Measurements from ENCODE around the gene CAMTA1.

CAMTA1 gene

DNA sequence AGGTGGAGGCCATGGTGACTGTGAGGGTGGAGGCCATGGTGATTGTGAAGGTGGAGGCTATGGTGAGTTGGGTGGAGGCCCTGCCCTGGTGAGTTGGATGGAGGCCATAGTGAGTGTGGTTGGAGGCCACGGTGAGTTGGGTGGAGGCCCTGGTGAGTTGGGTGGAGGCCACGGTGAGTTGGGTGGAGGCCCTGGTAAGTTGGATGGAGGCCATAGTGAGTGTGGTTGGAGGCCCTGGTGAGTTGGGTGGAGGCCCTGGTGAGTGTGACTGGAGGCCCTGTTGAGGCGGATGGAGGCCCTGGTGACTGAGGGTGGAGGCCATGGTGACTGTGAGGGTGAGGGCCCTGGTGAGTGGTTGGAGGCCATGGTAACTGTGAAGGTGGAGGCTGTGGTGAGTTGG is 860.9 kb downstream of the CAMTA1 start:
- in situ Hi-C loops (cut with MboI; ENCODE audit: low sequenced_read_pairs): no loop called here

DNA sequence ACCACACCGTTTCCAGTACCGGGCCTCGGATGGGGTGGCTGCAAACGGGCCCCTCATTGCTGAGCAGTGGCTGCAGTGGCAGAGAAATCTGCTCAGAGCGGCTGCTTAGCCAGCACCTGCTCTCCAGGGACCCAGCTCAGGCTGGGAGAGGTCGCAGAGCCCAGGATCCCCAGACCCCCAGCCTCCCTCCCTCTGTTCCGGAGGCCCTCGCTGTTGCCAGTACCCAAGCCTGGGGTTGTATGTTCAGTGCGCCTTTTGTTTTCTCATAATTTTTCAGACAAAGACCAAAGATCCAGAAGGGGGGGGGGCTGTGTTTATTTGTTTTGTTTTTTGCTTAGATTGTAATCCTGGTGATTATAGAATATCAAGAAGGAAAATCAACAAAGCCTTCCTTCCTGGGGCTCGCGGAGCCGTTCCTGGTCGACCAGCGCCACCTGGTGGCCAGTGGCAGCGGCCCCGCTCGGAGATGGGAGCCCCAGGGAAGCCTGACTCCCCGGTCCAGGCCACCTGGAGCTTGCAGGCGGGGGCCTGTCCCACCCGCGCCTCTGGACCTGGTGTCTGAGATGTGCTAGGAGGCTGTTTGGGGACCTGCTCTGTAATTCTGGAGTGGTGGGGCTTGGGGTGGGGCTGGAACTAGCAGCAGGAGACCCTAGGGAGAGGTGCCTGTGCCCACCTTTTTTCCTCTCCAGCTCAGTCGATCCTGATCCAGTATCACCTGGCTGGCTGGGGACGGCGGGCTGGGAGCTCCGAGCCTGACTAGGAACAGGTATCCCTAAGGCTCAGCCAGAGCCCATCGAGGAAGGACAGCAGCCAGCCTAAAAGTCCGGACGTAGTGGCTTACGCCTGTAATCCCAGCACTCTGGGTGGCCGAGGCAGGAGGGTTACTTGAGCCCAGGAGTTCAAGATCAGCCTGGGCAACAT is 862.0 kb downstream of the CAMTA1 start:
- in situ Hi-C loops (cut with MboI; ENCODE audit: low sequenced_read_pairs): no loop called here

DNA sequence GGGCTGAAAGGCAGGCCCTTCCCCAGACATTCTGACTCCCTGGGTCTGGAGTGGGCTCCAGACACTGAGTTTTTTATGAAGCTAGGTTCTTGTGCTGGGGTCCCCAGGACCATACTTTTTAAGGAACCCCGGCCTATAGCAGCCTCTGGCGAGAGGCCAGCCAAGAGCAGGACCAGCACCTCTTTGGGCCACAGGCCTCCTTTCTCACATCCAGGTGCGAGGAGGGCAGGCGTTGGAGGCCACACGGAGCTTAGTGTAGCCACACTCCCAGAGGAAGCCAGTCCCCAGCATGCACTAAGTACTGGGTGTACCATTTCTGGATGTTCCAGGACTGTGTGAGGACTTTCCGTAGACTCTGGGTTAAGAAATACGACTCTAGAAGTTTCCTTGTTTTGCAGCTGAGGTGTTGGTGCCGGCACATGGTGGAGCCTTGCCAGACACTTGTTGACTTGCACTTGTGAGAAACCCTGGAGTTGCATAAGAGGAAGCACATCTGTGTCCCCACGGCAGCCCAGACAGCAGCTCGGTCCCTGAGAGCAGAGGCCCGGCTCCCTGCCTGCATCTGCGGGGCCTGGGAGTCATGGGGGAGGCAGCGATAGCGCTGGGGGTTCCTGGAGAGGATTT is 863.6 kb downstream of the CAMTA1 start:
- in situ Hi-C loops (cut with MboI; ENCODE audit: low sequenced_read_pairs): no loop called here

DNA sequence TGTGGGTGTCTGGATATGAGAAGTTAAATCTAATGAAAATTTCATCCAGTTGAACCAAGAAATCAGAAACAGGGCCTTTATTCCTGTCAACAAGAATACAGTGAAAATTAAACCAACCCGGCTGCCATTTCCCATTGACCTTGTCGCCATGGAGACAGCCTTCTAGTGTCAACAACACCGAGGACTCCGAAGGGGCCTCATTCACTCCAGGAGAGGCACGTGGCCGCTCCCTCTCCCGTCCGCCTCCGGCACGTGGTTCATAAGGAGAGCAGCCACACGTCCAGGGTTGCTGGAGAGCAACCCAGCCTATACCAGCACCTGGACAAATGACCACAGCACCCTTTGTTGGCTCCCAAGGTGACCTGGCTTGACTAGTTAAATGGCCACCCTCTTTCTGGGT is 865.5 kb downstream of the CAMTA1 start:
- in situ Hi-C loops (cut with MboI; ENCODE audit: low sequenced_read_pairs): loop anchor here (25.0 kb wide), 1 partner anchor 686 kb away; no protein-coding TSS in a partner anchor

DNA sequence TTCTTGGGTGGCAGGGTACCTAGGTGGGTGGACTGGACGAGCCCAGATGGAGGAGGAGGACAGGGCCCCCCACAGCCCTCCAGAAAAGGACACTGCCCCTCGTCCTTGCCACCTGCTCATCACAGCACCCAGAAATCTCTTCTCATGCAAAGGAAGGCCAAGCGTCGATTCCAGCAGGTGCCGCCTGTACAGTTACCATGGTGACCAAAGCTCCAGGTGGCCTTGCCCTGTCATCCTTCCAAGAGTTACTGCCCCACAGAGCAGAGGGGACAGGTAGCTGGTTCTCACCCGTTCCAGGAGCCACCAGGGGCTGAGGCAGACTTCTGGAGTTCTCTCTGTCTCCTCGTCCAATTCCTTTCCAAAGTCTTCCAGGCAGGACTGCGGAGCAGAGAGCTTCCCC is 865.9 kb downstream of the CAMTA1 start:
- in situ Hi-C loops (cut with MboI; ENCODE audit: low sequenced_read_pairs): loop anchor here (25.0 kb wide), 1 partner anchor 686 kb away; no protein-coding TSS in a partner anchor

DNA sequence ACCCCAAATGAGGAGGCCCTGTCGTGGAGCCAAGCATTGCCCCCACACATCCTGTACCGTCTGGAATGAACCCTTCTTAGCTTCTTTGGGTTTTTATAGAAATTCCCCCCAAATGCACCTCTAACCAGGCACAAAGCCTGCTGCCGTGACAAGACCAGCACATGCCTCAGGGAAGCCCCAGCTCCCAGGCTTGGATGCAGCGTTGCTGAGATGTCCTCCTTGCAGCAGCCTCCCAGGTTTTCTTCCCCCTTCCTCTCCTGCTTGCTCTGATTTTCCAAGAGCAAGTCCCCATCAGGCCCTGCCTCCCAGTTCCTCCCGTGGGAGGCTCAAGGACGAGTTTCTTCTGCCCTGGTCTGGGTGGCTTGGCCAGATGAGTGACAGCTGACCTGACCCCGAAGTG is 866.8 kb downstream of the CAMTA1 start:
- in situ Hi-C loops (cut with MboI; ENCODE audit: low sequenced_read_pairs): loop anchor here (25.0 kb wide), 1 partner anchor 685 kb away; no protein-coding TSS in a partner anchor

DNA sequence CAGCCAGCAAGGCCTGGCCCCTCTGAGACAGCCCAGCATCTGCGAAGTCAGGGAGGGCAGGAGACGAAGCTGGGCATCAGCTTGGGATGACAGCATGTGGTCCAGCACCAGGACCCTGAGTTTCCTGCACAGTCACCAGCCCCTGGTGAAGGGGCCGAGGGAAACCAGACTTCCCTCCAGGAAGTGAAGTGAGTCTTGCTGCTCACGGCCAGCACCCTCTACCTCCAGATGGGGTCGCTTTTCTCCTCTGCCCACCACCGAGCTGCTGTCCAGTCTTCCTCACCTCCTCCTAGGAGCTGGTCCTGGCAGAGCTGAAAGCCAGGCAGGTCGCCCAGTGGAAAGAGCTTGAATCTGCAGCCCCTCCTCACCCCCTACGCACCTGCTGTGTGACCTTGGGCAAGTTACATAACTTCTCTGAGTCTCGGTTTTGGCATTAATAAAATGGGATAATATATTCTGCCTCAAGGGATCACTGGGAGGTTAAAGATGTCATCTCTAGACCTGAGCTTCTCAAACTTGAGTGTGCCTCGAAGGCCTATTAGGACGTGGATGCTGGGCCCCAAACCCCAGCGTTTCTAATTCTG is 867.4 kb downstream of the CAMTA1 start:
- in situ Hi-C loops (cut with MboI; ENCODE audit: low sequenced_read_pairs): loop anchor here (25.0 kb wide), 1 partner anchor 685 kb away; no protein-coding TSS in a partner anchor

DNA sequence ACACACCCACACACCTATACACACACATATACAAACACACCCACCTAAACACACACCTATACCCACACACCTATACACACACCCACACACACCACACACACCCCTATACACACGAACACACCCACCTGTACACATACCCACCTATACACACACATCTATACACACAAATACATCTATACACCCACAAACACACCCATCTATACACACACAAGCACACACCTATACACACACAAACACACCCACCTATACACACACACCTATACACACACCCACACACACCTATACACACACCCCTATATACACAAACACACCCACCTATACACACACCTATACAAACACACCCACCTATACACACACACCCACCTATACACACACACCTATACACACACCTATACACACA is 869.5 kb downstream of the CAMTA1 start:
- in situ Hi-C loops (cut with MboI; ENCODE audit: low sequenced_read_pairs): loop anchor here (25.0 kb wide), 1 partner anchor 683 kb away; no protein-coding TSS in a partner anchor

DNA sequence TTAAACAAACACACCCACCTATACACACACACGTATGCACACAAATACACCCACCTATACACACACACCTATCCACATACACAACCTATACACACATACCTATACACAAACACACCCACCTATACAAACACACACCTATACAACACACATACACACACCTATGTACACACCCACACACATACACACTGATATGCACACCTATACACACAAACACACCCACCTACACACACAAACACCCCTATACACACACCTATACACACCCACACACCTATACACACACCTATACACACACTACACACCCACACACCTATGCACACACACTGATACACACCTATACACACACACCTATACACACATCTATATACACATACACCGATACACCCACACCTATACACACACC is 870.1 kb downstream of the CAMTA1 start:
- in situ Hi-C loops (cut with MboI; ENCODE audit: low sequenced_read_pairs): loop anchor here (25.0 kb wide), 1 partner anchor 682 kb away; no protein-coding TSS in a partner anchor

DNA sequence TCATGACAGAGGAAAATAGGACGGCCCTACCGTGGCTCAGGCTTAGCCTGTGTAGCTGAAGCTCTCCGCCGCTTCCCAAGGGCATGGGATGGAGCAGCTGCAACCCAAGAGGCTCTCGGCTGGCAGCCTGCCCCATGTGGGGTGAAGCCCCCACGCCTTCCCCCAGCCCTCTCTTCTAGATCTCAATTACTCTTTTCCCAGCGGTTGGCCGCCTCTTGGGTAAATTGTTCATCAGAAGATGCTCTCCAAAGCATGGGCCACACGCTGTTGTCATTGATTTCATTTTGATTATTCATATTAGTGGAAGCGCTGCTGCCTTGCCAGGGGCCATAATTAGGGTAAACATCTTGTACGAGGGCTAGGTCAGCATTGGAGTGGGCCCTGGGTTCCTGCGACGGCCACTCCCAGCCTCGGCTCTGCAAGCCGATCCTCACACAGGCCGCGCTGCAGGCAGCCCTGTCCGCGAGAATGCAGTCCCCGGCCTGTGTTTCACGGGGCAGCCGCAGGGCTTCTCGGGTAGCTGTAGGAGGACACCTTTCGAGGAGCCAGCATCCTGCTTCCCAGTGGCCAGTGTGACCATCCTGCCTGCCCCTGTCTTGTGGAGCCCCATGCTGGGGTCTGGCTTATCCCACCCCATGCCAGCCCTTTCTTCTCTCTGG is 871.4 kb downstream of the CAMTA1 start:
- in situ Hi-C loops (cut with MboI; ENCODE audit: low sequenced_read_pairs): loop anchor here (25.0 kb wide), 1 partner anchor 681 kb away; no protein-coding TSS in a partner anchor

DNA sequence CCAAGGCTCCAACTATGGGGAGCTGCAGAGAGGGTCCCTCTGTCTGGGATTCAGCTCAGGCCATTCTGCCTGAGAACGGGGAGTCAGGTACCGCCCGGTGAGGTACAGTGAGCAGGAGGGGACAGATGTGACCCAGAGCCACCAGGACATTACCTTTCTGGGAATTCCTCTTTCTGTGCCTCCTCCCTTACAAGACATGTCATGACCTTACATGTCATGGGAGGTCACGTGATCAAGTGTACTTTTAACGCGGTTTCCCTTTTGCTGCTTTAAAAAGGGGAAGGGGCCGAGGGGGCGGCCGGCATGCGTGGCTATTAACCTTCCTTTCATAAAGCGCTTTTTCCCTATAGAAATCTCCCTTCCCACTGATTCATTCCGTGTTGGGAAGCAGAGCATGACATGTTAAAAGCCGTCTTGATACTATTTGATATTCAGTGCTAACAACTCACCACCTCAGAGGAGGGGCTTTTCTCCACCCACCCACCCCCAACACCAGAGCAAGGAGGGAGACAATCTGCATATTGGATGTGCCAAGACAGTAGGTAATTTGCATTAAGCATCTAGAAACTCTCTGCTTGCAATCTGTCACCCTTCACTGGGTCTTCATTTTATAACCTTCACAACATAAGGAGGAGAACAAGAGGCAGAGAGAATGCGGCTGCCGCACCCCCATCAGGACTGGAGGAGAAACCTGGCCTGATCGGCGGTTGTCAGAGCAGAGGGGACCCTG is 872.2 kb downstream of the CAMTA1 start:
- in situ Hi-C loops (cut with MboI; ENCODE audit: low sequenced_read_pairs): loop anchor here (25.0 kb wide), 1 partner anchor 680 kb away; no protein-coding TSS in a partner anchor

DNA sequence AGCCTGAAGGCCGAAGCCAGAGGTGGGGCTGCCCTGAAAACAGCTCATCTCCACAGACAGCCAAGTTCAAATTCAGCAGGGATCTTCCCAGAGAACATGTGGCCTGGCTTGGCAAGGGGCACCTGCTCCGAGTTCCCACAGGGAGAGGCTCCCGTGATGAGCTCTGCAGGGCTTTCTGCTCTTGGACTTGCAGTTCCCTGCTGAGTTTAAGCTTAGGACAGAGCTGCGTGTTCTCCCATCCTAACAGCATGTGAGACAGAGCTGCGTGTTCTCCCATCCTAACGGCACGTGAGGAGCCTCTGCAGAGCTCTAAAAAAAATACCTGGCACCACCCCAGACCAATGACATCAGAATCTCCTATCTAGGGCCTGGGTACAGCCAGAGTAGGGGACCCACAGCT is 872.8 kb downstream of the CAMTA1 start:
- in situ Hi-C loops (cut with MboI; ENCODE audit: low sequenced_read_pairs): loop anchor here (25.0 kb wide), 1 partner anchor 679 kb away; no protein-coding TSS in a partner anchor

DNA sequence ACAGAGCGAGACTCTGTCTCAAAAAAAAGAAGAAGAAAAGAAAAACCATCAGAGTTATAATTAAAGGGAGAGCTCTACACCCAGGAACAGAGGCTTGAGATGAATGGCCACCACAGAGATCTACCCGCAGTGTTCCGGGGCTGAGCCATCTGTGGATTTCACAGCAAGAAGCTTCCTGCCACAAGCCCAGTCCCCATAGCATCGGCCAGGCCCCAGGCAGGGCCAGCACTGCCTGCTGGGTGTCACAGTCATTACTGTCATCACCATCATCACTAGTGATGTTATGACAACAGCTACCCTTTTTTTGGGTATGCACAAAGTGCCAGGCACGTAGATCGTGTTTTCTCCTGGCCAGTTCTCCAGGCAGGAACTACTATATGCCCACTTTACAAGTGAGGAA is 874.3 kb downstream of the CAMTA1 start:
- in situ Hi-C loops (cut with MboI; ENCODE audit: low sequenced_read_pairs): loop anchor here (25.0 kb wide), 1 partner anchor 678 kb away; no protein-coding TSS in a partner anchor

DNA sequence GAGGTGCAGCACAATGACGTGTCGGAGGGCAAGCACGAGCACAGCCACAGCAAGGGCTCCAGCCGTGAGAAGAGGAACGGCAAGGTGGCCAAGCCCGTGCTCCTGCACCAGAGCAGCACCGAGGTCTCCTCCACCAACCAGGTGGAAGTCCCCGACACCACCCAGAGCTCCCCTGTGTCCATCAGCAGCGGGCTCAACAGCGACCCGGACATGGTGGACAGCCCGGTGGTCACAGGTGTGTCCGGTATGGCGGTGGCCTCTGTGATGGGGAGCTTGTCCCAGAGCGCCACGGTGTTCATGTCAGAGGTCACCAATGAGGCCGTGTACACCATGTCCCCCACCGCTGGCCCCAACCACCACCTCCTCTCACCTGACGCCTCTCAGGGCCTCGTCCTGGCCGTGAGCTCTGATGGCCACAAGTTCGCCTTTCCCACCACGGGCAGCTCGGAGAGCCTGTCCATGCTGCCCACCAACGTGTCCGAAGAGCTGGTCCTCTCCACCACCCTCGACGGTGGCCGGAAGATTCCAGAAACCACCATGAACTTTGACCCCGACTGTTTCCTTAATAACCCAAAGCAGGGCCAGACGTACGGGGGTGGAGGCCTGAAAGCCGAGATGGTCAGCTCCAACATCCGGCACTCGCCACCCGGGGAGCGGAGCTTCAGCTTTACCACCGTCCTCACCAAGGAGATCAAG is 878.3 kb downstream of the CAMTA1 start:
- in situ Hi-C loops (cut with MboI; ENCODE audit: low sequenced_read_pairs): loop anchor here (10.0 to 25.0 kb wide), 2 partner anchors 351 to 674 kb away; no protein-coding TSS in a partner anchor

DNA sequence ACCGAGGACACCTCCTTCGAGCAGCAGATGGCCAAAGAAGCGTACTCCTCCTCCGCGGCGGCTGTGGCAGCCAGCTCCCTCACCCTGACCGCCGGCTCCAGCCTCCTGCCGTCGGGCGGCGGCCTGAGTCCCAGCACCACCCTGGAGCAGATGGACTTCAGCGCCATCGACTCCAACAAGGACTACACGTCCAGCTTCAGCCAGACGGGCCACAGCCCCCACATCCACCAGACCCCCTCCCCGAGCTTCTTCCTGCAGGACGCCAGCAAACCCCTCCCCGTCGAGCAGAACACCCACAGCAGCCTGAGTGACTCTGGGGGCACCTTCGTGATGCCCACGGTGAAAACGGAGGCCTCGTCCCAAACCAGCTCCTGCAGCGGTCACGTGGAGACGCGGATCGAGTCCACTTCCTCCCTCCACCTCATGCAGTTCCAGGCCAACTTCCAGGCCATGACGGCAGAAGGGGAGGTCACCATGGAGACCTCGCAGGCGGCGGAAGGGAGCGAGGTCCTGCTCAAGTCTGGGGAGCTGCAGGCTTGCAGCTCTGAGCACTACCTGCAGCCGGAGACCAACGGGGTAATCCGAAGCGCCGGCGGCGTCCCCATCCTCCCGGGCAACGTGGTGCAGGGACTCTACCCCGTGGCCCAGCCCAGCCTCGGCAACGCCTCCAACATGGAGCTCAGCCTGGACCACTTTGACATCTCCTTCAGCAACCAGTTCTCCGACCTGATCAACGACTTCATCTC is 879.1 kb downstream of the CAMTA1 start:
- in situ Hi-C loops (cut with MboI; ENCODE audit: low sequenced_read_pairs): loop anchor here (10.0 to 25.0 kb wide), 2 partner anchors 350 to 673 kb away; no protein-coding TSS in a partner anchor

DNA sequence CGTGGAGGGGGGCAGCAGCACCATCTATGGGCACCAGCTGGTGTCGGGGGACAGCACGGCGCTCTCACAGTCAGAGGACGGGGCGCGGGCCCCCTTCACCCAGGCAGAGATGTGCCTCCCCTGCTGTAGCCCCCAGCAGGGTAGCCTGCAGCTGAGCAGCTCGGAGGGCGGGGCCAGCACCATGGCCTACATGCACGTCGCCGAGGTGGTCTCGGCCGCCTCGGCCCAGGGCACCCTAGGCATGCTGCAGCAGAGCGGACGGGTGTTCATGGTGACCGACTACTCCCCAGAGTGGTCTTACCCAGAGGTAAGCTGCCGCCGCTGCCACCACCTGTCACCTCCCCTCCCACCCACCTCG is 879.6 kb downstream of the CAMTA1 start:
- in situ Hi-C loops (cut with MboI; ENCODE audit: low sequenced_read_pairs): loop anchor here (10.0 to 25.0 kb wide), 2 partner anchors 350 to 672 kb away; no protein-coding TSS in a partner anchor

DNA sequence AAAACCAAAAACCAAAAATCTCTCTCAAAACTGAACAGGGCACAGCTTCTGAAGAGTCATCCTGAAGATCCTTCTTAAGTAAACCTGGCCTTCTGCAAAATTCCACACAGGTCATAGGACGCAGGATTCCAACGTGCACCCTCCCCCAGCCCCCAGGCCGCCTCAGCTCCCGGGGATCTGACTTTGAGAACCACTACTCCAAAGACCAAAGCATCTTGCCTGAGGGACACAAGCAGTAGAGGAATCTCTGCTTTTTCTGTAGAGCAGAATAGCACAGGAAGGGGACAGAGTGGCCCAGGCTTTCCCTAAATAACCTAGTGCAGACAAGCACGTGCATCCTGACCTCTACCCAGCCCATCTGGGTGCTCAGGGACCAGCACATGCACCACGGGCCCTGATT is 881.0 kb downstream of the CAMTA1 start:
- in situ Hi-C loops (cut with MboI; ENCODE audit: low sequenced_read_pairs): loop anchor here (10.0 to 25.0 kb wide), 2 partner anchors 349 to 671 kb away; no protein-coding TSS in a partner anchor

DNA sequence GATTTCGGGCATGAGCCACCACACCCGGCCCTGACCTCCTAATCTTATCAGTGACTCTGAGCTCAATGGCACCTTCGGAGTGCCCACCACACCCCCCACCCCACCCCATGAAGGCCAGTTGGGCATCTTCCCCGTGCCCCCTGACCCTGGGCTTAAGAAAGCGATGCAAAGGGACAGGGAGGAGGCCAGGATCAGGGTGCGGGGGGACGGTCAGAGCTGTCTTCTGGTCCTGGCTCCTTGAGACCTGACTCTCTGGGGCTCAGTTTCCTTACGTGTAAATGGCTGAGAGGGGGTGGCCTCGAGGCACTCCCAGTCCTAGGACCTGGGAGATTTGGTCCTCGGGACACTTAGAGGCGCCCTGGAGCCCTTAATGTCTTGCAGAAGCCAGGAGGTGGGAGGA is 881.9 kb downstream of the CAMTA1 start:
- in situ Hi-C loops (cut with MboI; ENCODE audit: low sequenced_read_pairs): loop anchor here (10.0 to 25.0 kb wide), 2 partner anchors 348 to 670 kb away; no protein-coding TSS in a partner anchor
